IPS DF 6.9 (cell line): ENCODE measurements around the gene CARD11.

ENCODE experiments used
- DNase-seq: peaks from one replicate; pipeline ENCODE4 v3.0.0-alpha.2; 2013; ENCODE audit warnings: low read depth, low spot score
- H3K27ac ChIP-seq: one replicate; pipeline ENCODE4 v1.5.1; 2013; ENCODE audit warnings: low read length, control low read depth
- H3K27me3 ChIP-seq: 2 replicates; pipeline ENCODE4 v1.6.1; 2013; ENCODE audit warnings: mild to moderate bottlenecking, low read length; ENCODE audit not compliant: control insufficient read depth, insufficient read depth
- H3K36me3 ChIP-seq: 2 replicates; pipeline ENCODE4 v1.6.1; 2013; ENCODE audit warnings: low read length; ENCODE audit not compliant: control insufficient read depth, insufficient read depth
- H3K4me1 ChIP-seq: 2 replicates; pipeline ENCODE4 v1.6.1; 2013; ENCODE audit warnings: low read length; ENCODE audit not compliant: control insufficient read depth, insufficient read depth
- H3K4me3 ChIP-seq: 2 replicates; pipeline ENCODE4 v1.5.1; 2013; ENCODE audit warnings: mild to moderate bottlenecking, low read length
- H3K9me3 ChIP-seq: 2 replicates; pipeline ENCODE4 v1.6.1; 2013; ENCODE audit warnings: low read length, inconsistent platforms; ENCODE audit not compliant: control insufficient read depth, insufficient read depth
- WGBS: extraction: QIAGEN DNeasy Blood & Tissue Kit; methylation state at CpG from one replicate; pipeline ENCODE4 v1.1.7; 2013; ENCODE audit warnings: mixed read lengths, missing lambda C conversion rate; ENCODE audit not compliant: insufficient read length, insufficient coverage; 5-methylcytosine and 5-hydroxymethylcytosine counted together

The CARD11 gene

DNA sequence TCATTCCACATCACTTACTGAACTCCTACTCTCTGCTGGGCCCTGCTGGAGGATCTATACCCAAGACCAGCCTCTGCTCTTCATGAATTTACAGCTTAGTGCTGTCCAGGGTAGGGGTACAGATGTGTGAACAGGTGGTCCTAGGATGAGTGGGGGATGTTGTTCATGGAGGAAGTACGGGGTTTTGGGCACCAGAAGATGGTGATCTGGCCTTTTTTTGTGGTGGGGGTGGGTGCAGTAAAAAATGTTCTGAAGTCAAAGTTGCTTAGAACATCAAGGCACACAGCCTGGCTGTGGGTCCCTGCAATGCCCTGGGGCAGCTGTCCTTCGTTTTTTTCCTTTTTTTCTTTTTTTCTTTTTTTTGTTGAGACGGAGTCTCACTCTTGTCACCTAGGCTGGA, 165.4 kb downstream of the CARD11 start:
- H3K36me3 ChIP-seq, result no peaks in the 10 kb centered on the region
- no peak overlapping the region for H3K27ac ChIP-seq
- no peaks in the 10 kb centered on the region for H3K27me3 ChIP-seq
- no peaks in the 10 kb centered on the region for H3K9me3 ChIP-seq
- H3K4me3 ChIP-seq, result no peak overlapping the region
- no CpG with 5 or more reads among the region's 3 CpGs for WGBS
- peaks cover 3% of the 10 kb centered on the region; the same call in 1 of the 2 replicates for H3K4me1 ChIP-seq
- no peak for DNase-seq

GRCh38 chr7:2876031-2876731, 167.5 kb downstream of the CARD11 start:
- Histone ChIP-seq H3K4me1 (peaks cover 3% of the 10 kb centered on the region; the same call in 1 of the 2 replicates), H3K4me3 (no peak overlapping the region), H3K27me3 (no peaks in the 10 kb centered on the region), H3K27ac (no peak overlapping the region), H3K36me3 (no peaks in the 10 kb centered on the region), H3K9me3 (no peaks in the 10 kb centered on the region)
- WGBS, result no CpG with 5 or more reads among the region's 24 CpGs
- DNase-seq, result no peak

DNA sequence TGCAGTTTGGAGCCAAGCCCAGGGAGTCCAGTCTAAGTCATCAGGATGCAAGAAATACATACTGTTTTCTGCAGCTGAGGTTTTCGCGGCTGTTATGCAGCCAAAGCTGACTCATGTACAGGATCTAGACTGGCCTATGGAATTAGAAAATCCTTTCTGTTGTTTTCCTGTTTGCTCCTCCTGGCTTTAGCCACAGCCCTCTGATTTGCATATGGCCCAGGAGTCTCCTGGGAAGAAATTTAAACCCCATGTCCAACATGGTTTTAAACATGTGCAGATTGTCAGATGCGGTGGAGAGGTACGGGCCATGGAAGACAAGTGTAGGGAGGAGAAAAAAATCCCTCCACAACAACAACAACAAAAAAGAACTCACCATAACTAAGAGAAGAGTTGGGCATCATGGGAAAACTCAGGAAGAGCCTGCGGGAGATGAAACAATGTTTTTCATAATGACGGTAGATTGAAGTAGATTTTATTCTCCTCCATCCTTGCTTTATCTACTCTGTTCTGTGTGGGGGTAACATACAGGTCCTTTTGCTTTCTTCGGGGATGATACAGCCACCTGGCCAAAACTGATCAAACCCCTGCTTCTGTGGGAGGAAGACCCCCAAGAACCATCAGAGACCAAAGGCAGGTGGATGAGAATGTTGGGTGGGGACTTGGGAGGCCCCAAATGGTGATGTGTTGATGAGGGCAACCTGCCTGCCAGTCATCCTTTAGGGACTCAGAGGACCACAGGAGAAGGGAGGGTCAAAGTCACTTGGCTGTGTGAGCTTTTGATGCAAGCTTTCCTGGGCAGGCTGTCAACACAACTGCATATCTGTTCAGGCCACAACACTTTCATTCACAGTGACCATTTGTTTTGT, 169.7 kb downstream of the CARD11 start:
- Histone ChIP-seq H3K27ac (no peak overlapping the region), H3K36me3 (no peaks in the 10 kb centered on the region), H3K4me3 (no peak overlapping the region), H3K27me3 (no peaks in the 10 kb centered on the region), H3K4me1 (no peaks in the 10 kb centered on the region), H3K9me3 (no peaks in the 10 kb centered on the region)
- WGBS, result no CpG with 5 or more reads among the region's 7 CpGs
- DNase-seq, result peak; percentile 64

DNA sequence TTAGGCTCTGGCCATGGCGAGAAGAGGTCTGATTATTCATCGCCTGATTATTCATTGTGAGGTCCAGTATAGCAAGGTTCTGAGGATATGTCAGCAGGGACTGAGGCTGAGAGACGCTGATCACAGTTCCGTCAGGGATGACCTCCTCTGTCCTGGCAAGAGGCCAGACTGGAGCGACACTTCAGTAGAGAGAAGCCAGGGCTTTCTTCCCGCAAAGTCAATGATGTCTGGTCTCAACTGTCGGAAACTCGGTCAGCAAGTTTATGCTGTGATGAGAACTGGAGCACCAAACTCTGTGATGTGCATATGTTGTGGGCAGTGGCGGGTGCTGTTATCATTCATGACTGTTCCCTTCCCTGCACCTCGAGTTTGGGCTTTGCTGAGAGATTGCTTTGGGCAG, 170.5 kb downstream of the CARD11 start:
- Histone ChIP-seq H3K27me3 (no peaks in the 10 kb centered on the region), H3K9me3 (no peaks in the 10 kb centered on the region), H3K4me3 (no peak overlapping the region), H3K27ac (no peak overlapping the region), H3K36me3 (no peaks in the 10 kb centered on the region), H3K4me1 (no peaks in the 10 kb centered on the region)
- no peak for DNase-seq
- no CpG with 5 or more reads among the region's 10 CpGs for WGBS

DNA sequence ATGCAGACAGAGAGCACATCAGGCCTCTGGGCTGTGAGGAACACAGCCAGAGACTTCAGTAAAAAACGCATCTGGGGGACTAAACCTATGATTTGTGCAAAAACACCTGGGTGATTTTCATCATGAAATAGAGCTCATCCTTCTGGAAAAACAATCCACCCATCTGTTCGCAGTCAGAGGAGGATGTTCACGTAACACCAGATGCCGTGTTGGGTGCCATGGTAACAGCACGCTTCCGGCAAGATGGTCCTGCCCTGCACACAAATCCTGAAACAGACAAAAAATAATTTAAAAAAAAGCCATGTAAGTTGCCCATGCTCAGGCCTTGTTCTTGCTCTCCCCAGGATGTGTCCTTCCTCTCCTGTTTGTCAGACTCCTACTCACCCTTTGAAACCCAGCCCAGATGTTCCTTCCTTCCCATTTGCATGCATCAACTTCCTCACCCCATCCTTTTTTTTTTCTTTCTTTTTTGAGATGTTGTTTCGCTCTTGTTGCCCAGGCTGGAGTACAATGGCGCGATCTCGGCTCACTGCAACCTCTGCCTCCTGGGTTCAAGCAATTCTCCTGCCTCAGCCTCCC, 171.3 kb downstream of the CARD11 start:
- Histone ChIP-seq H3K4me1 (no peaks in the 10 kb centered on the region), H3K4me3 (no peak overlapping the region), H3K27ac (no peak overlapping the region), H3K9me3 (no peaks in the 10 kb centered on the region), H3K27me3 (no peaks in the 10 kb centered on the region), H3K36me3 (no peaks in the 10 kb centered on the region)
- no CpG with 5 or more reads among the region's 10 CpGs for WGBS
- no peak for DNase-seq

DNA sequence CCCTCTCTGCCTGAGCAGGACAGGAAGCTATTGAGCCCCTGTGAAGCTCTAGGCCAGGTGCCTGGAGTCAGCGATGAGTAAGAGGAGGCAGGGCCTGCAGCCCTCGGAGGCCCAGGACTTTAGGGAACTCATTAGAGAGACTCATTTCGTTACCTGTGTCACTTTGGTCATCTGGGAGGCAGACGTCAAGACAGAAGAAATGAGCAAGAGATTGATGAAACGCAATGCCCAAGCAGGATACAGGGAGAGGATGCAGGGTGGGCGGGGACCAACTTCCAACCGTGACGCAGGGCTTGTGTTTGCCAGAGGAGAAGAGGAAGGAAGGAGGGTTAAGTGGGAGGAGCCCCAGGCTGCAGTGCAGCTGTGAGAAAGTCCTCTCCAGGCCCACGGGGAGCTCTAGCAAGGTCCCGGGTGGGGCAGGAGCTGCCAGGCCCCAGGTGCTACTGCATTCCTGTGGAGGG, 173.2 kb downstream of the CARD11 start:
- Histone ChIP-seq H3K27me3 (no peaks in the 10 kb centered on the region), H3K9me3 (no peaks in the 10 kb centered on the region), H3K36me3 (no peaks in the 10 kb centered on the region), H3K4me3 (no peak overlapping the region), H3K4me1 (no peaks in the 10 kb centered on the region), H3K27ac (no peak overlapping the region)
- no CpG with 5 or more reads among the region's 10 CpGs for WGBS
- DNase-seq, result no peak

DNA sequence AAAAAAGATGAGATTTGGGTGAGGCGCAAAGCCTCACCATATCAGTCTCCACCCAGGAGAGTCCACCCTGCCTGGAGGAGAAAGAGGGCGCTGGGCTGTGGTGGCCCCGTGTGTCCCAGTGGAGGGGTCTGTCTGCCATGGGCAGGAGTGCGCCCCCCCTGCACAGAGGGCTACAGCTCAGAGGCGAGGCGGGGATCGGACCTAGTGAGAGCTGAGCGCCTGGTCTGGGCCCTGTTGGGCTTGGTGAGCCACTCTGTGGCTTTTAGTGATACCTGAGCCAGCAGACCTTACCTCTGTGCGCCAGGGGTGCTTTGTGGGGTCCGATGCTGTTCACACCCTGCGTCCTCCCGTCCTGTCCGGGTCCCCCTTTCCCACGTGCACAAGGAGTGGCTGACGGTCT, 173.7 kb downstream of the CARD11 start:
- Histone ChIP-seq H3K27ac (no peak overlapping the region), H3K9me3 (no peaks in the 10 kb centered on the region), H3K4me3 (no peak overlapping the region), H3K4me1 (no peaks in the 10 kb centered on the region), H3K36me3 (no peaks in the 10 kb centered on the region), H3K27me3 (no peaks in the 10 kb centered on the region)
- DNase-seq, result no peak
- WGBS, result no CpG with 5 or more reads among the region's 15 CpGs

GRCh38 chr7:2866601-2867000, 177.1 kb downstream of the CARD11 start:
- no peak overlapping the region for H3K4me3 ChIP-seq
- H3K4me1 ChIP-seq, result no peaks in the 10 kb centered on the region
- H3K36me3 ChIP-seq, result no peaks in the 10 kb centered on the region
- no peak overlapping the region for H3K27ac ChIP-seq
- no peak for DNase-seq
- WGBS, result no CpG with 5 or more reads among the region's 3 CpGs
- H3K27me3 ChIP-seq, result no peaks in the 10 kb centered on the region
- no peaks in the 10 kb centered on the region for H3K9me3 ChIP-seq

- H3K9me3 ChIP-seq, result no peaks in the 10 kb centered on the region
- H3K4me1 ChIP-seq, result no peaks in the 10 kb centered on the region
- H3K36me3 ChIP-seq, result no peaks in the 10 kb centered on the region
- no peak overlapping the region for H3K27ac ChIP-seq
- no peak overlapping the region for H3K4me3 ChIP-seq
- H3K27me3 ChIP-seq, result no peaks in the 10 kb centered on the region
- DNase-seq, result peak; percentile 74
- no CpG with 5 or more reads among the region's 17 CpGs for WGBS
These were observed 178.5 kb downstream of the CARD11 start for GRCh38 chr7:2864999-2865670.
